Body of pancreas (tissue), 4 donors: ENCODE measurements around the gene CMTM3.

Source experiments
- CTCF ChIP-seq, 7 experiments: fragments of 450-650 bp in 4 of 7; fragments of 200-600 bp in 3 of 7; sonication (generic) in 3 of 7; IDR thresholded peaks; one replicate each; pipeline ENCODE4 v1.5.1; 2016 to 2019; ENCODE audit warnings: antibody characterized with exemption in 7 of 7
- POLR2A ChIP-seq, 3 donors: fragments of 450-650 bp; IDR thresholded peaks; one replicate each; pipeline ENCODE4 v1.6.1; 2016; ENCODE audit warnings: antibody characterized with exemption in 3 of 3, mild to moderate bottlenecking in 2 of 3

GRCh38 chr16:66649167-66649566 lies 44.7 kb downstream of the CMTM3 start:
- TF ChIP-seq CTCF (IDR thresholded peaks at IDR 0.05) (no peak), POLR2A (IDR thresholded peaks at IDR 0.05) (no peak)
